Stimulated activated CD8-positive, alpha-beta memory T cell treated with anti-CD3 and anti-CD28 coated beads, Interleukin-7, amount 100 ng/mL, for 1 hour (primary cell): ENCODE results near the gene MFNG.
"Not testable (repeated sequence)": the region's sequence is repeated elsewhere in the genome, so short reads cannot be mapped to it uniquely, and the experiment has no call there.

Experiments used
- DNase-seq, 2 donors: peaks; one replicate each; pipeline ENCODE4 v3.0.0-alpha.2; 2020; ENCODE audit warnings: low read depth in 2 of 2

MFNG gene, protein sequence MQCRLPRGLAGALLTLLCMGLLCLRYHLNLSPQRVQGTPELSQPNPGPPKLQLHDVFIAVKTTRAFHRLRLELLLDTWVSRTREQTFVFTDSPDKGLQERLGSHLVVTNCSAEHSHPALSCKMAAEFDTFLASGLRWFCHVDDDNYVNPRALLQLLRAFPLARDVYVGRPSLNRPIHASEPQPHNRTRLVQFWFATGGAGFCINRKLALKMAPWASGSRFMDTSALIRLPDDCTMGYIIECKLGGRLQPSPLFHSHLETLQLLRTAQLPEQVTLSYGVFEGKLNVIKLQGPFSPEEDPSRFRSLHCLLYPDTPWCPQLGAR

DNA sequence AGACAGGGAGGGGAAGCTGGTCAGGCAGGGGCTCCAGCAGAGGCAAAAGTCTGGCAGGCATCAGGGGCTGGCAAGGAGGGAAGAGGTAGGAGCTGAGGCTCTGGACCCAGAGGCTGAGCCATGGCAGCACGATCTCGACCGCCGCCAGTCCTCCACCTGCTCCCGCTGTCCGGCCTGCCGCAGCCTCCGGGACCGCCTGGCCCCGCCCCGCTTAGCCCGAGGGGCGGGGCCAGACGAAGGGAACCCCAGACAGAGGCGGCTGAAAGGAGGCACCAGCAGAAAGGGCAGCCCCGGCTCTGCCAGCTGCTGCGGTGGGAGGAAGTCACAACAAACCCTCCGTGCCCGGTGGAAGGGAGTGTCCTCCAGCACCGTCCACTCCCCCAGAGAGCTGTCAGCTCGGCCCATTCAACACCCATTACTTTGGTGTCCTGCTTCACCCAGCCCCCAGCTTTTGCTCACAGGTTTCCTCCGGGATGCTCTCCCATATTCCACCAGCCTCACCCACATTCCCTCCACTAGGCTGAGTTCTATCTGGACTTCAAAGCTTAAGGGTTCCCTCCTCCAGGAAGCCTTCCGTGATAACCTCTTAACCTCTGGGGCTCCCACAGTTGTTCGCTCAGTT is at the start of gene MFNG:
MFNG (minus strand) TSS at position 161 of the 622 bp plus-strand sequence. CDS start 207 bp downstream, outside the sequence.
- peak; percentile 42 to 46 for DNase-seq

DNA sequence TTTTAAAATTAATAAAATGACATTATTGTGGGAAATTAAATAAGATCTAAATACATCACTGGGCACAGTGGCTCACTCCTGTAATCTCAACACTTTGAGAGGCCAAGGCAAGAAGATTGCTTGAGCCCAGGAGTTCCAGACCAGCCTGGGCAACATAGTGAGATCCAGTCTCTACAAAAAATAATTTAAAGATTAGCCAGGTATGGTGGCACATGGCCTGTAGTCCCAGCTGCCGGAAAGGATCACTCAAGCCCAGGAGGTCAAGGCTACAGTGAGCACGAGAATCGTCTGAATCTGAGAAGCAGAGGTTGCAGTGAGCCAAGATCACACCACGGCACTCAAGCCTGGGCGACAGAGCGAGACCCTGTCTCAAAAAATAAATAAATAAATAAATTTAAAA is 49.0 kb upstream of the MFNG start:
- DNase-seq = no peak

DNA sequence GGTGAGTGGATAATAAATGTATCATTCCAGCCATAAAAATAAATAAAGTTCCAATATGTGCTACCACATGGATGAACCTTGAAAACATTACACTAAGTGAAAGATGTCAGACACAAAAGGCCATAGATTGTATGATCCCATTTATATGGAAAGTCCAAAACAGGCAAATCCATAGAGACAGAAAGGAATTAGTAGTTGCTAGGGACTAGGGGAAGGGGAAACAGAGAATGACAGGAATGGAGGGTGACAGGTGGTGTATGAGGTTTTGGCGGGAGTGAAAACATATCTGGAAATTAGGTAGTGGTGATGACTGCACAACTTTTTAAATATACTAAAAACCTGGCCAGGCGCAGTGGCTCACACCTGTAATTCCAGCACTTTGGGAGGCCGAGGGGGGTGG is 48.3 kb upstream of the MFNG start:
- no peak for DNase-seq

GRCh38 chr22:37533995-37534394 is 47.8 kb upstream of the MFNG start:
- no peak for DNase-seq

- no peak for DNase-seq
Observed at GRCh38 chr22:37529652-37530345, 43.6 kb upstream of the MFNG start.

- not testable (repeated sequence) for DNase-seq
Observed at GRCh38 chr22:37527952-37528351, 41.8 kb upstream of the MFNG start.

- not testable (repeated sequence) for DNase-seq
Observed at GRCh38 chr22:37527081-37527752, 41.0 kb upstream of the MFNG start.

GRCh38 chr22:37526376-37526775 is 40.2 kb upstream of the MFNG start:
- DNase-seq = no peak

DNA sequence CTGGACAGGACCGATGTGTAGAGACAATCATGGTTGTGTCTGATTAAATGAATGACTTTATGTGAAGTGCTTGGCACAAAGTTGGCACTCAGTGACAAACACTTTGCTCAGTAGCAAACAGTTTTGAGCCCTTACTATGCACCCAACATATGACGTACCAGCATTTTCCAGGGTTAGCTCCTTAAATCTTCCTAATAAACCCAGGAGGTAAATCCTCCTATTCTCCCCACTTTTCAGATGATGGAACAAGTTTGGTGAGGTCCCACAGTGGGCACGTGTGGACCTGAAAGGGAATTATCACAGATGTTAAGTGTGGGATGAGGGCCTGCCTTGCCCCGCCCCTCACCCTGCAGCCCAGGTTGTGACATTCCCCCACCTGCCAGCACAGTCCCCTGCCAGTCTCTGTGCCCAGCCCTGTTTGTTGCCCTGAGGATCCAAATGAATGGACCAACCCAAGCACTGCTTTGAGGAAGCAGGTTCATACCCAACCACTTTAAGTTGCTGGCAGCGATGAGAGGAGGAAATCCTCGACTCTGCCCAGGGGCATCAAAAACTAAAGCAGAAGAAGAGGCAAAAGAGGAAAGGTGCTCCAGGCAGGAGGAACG is 39.7 kb upstream of the MFNG start:
- no peak for DNase-seq

- DNase-seq = no peak
Observed at GRCh38 chr22:37525073-37525745, 39.0 kb upstream of the MFNG start.

- no peak for DNase-seq
Observed at GRCh38 chr22:37522482-37522881, 36.3 kb upstream of the MFNG start.

GRCh38 chr22:37521236-37521739 is 35.1 kb upstream of the MFNG start:
- DNase-seq = no peak

GRCh38 chr22:37520776-37521191 is 34.6 kb upstream of the MFNG start:
- DNase-seq = no peak

DNA sequence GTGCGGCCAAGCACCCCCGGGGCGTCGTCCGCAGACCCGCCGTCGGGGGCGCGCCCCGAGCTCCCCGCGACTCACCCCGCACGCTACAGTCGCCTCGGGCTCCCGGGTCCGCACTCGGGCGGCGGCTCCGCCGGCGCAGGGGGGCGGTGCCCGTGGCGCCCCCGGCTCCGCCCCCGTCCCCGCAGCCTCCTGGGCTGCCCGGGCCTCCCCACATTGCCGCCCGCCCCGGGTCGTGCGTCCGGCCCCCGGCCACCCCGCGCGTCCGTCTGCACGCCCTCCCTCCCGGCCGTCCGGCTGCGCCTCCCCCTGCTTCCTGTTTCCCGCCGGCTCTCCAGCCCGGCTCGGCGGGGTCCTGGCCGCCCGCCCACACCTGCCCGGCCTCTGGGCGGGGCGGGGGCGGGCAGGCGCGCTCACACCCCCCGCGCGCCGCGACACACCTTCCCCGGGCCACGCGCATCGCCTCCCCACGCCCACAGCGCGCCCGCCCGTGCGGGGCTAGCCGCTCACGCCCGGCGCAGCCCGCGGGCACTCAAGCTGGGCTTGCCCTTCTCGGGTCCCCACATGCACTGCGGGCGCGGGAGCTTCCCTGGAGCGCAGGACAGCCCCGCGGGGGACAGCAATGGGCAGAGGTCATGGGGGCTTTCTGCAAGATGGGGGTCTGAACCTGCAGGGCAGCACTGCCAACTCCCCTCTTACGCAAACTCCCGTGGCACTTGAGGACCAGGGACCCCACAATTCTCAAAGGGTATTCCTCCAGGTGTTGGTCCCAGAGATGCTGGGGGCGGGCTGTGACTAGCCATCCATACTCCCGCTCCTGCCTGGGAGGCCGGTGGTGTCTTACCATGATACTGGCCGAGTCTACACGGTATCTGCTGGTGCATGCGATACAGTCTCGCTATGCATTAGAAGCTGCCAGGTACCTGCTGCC is 33.3 kb upstream of the MFNG start, which contains the start of gene CARD10:
CARD10 (minus strand) TSS at position 148 of the 928 bp plus-strand sequence. CDS start 215 bp downstream, outside the sequence.
- no peak for DNase-seq

DNA sequence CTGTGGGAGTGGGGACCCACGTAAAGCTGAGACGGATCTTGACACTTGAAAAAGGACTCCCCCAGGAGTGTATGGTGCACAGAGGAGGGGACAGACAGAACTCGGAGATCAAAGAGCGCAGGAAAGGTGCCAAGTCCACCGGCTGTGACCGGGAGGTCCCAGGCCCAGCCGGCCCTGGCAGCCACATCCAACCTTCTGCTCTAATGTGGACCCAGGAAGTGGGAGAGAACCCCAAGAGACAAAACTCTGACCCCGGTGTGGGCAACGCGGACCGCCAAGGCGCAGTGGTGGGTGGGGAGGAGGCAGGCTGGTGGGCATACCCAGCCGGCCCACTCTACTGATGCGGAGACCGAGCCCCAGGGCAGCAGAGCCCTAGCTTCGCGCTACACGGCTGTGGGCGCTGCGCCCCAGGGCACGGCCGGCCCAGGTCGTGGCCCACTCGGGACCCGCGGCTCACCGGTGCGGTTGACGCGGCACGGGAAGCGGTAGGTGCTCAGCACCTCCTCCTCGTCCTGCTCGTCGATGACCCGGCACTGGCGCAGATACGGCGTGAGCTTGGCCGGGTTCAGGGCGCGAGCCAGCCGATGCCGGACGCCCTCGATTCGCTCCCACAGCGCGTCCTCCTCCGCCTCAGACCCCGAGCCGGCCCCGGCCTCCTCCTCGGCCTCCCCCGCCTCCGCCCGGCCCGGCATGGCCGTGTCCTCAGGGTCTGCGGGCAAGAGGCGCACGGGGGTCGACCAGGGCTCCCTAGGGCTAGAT is 32.5 kb upstream of the MFNG start:
- DNase-seq = no peak

GRCh38 chr22:37517826-37518450 is 31.8 kb upstream of the MFNG start:
- no peak for DNase-seq

DNA sequence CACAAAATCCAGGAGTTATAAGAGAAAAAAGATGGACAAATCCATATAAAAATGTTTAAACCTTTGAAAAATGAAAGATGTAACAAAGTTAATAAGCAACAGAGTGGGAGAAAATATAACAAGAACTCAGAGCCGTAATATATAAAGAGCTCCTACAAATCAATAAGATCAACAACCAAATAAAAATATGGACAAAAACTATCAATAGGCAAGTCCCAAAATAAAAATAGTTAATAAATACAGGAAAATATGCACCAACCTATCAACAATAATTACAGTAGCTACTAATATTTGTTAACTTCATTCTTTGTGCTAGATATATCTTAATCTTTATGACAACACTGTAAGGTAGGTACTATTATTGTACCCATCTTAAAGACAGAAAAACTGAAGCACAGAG is 30.3 kb upstream of the MFNG start:
- no peak for DNase-seq

DNA sequence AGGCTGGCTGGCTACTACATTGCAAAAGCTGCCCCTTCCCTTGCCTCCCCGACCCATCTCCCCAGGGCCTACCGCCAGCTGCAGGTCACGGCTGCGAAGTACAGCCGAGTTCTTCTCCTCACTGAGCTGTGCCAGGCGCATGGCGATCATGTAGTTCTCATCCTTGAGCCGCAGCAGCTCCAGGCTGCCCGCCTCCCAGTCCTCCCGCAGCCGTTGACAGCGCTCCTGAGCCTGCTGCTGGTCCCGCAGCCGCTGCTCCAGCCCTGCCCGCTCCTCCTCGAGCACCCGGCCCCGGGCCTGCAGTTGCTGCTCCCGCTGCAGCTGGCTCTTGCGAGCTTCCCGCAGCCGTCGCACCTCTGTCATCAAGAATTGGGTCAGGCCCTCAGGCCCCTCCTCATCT is 29.7 kb upstream of the MFNG start:
- no peak for DNase-seq
